Ascending aorta (tissue), 2 donors: Measurements from ENCODE around the gene TOR1AIP2. TPM values are rescaled to one million over a fixed set of nuclear protein-coding genes. Genes with fewer than 3 reads are reported as not detected.
A peak's percentile ranks its signal among the peaks of the same experiment; 100 is the strongest.

Experiments
- DNase-seq, 2 donors: peaks; one replicate each; pipeline ENCODE4 v3.0.0-alpha.2; 2019; ENCODE audit warnings: low spot score in 2 of 2
- H3K27ac ChIP-seq, 2 donors: fragments of 200-600 bp; sonication (generic); one replicate each; pipeline ENCODE4 v1.5.1; 2016 to 2017; ENCODE audit warnings: mild to moderate bottlenecking in 1 of 2
- H3K27me3 ChIP-seq: fragments of 200-600 bp; sonication (generic); one replicate; pipeline ENCODE4 v1.5.1; 2017
- H3K36me3 ChIP-seq, 2 donors: fragments of 200-600 bp; sonication (generic); one replicate each; pipeline ENCODE4 v1.5.1; 2016
- H3K4me1 ChIP-seq, 2 donors: fragments of 200-600 bp; sonication (generic); one replicate each; pipeline ENCODE4 v1.5.1; 2016 to 2017; ENCODE audit warnings: mild to moderate bottlenecking in 1 of 2
- H3K4me3 ChIP-seq, 2 donors: fragments of 200-600 bp; sonication (generic); one replicate each; pipeline ENCODE4 v1.5.1; 2016 to 2017; ENCODE audit warnings: mild to moderate bottlenecking in 1 of 2
- H3K9me3 ChIP-seq, 2 donors: fragments of 200-600 bp; sonication (generic); one replicate each; pipeline ENCODE4 v1.5.1; 2016
- intact Hi-C: fragments of 100-400 bp; cut with DNase I; formaldehyde crosslinking; loops from one replicate; pipeline ENCODE4 v1.15.1; 2023
- total RNA-seq: library from RNA; depleted of rRNA; stranded (reverse); fragments of >200 nt; gene quantifications from one replicate; pipeline ENCODE4 v1.1.0, GENCODE V29; 2016
- TF ChIP-seq, protein P1 (sequence below), 3 experiments: fragments of 200-600 bp in 2 of 3; fragments of 450-650 bp in 1 of 3; sonication (generic) in 2 of 3; IDR thresholded peaks; one replicate each; pipeline ENCODE4 v1.5.1; 2016 to 2019; ENCODE audit warnings: antibody characterized with exemption in 3 of 3, mild to moderate bottlenecking in 1 of 3, moderate library complexity in 1 of 3

The TOR1AIP2 gene
- total RNA-seq, 1 donor from 2014 or later: 12.2 TPM

GRCh38 chr1:179882253-179883039 lies 4.8 kb upstream of the TOR1AIP2 start, which contains the start of gene TOR1AIP1:
Gene TOR1AIP1, plus strand, starts transcription at chr1:179882285. Its CDS starts 218 bp downstream, at chr1:179882503.
- Histone ChIP-seq H3K27ac (peak within 1 kb of the TSS; percentile 97 to 100), H3K9me3 (no peaks in the 10 kb centered on the region), H3K36me3 (peaks cover 8 to 28% of the 10 kb centered on the region in 2 donors), H3K4me3 (peak within 1 kb of the TSS; percentile 83 to 93), H3K27me3 (no peaks in the 10 kb centered on the region), H3K4me1 (peaks cover 4 to 21% of the 10 kb centered on the region in 2 donors)
- TF ChIP-seq, protein P1, sequence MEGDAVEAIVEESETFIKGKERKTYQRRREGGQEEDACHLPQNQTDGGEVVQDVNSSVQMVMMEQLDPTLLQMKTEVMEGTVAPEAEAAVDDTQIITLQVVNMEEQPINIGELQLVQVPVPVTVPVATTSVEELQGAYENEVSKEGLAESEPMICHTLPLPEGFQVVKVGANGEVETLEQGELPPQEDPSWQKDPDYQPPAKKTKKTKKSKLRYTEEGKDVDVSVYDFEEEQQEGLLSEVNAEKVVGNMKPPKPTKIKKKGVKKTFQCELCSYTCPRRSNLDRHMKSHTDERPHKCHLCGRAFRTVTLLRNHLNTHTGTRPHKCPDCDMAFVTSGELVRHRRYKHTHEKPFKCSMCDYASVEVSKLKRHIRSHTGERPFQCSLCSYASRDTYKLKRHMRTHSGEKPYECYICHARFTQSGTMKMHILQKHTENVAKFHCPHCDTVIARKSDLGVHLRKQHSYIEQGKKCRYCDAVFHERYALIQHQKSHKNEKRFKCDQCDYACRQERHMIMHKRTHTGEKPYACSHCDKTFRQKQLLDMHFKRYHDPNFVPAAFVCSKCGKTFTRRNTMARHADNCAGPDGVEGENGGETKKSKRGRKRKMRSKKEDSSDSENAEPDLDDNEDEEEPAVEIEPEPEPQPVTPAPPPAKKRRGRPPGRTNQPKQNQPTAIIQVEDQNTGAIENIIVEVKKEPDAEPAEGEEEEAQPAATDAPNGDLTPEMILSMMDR (IDR thresholded peaks at IDR 0.05): peak; percentile 24 to 64 (median 43)
- intact Hi-C loops: loop anchor here (1.0 to 10.0 kb wide), 6 partner anchors 72 to 798 kb away; partner anchors contain the start of genes CEP350, QSOX1, SOAT1 and TOR3A
- DNase-seq: peak; percentile 85 to 98

GRCh38 chr1:179881642-179882252 lies 4.1 kb upstream of the TOR1AIP2 start:
- Histone ChIP-seq H3K9me3 (no peaks in the 10 kb centered on the region), H3K27ac (peak overlapping the region; percentile 97 to 100), H3K4me1 (peaks cover 4 to 21% of the 10 kb centered on the region in 2 donors), H3K4me3 (peak overlapping the region; percentile 83 to 93), H3K27me3 (no peaks in the 10 kb centered on the region), H3K36me3 (peaks cover 8 to 24% of the 10 kb centered on the region in 2 donors)
- TF ChIP-seq, protein P1 (IDR thresholded peaks at IDR 0.05): no peak
- peak; percentile 71 to 93 for DNase-seq
- intact Hi-C loops: loop anchor here (1.0 to 10.0 kb wide), 6 partner anchors 73 to 797 kb away; partner anchors contain the start of genes CEP350, QSOX1, SOAT1 and TOR3A

DNA sequence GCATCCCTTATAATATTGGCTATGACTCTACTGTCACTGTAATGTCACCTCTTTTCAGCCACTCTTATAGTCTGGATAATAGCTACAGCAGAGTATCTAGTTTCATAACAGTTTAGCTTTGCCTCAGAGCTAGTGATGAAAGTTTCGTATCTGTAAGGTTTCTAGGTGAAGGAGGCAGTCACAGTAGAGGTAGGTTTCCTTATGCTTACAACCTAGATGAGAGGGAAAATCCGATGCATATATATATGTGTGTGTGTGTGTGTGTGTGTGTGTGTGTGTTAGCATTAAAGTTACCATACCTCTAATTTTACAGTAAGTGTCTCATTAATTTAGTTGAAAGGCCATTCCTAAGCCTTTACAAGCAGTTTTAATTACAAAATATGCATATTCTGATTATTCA lies 2.2 kb upstream of the TOR1AIP2 start:
- Histone ChIP-seq H3K9me3 (no peaks in the 10 kb centered on the region), H3K27ac (peak overlapping the region in 1 of 2 donors; percentile 97), H3K4me1 (peaks cover 4 to 10% of the 10 kb centered on the region in 2 donors), H3K36me3 (peaks cover 0 to 6% of the 10 kb centered on the region in 2 donors), H3K4me3 (no peak overlapping the region), H3K27me3 (no peaks in the 10 kb centered on the region)
- TF ChIP-seq, protein P1 (IDR thresholded peaks at IDR 0.05): no peak
- intact Hi-C loops: loop anchor here (10.0 kb wide), 3 partner anchors 145 to 795 kb away; partner anchors contain the start of genes SOAT1 and TOR3A
- no peak for DNase-seq

- H3K36me3 ChIP-seq: peaks cover 0 to 11% of the 10 kb centered on the region in 2 donors
- no peaks in the 10 kb centered on the region for H3K9me3 ChIP-seq
- H3K27me3 ChIP-seq: no peaks in the 10 kb centered on the region
- no peak overlapping the region for H3K27ac ChIP-seq
- DNase-seq: no peak
- H3K4me3 ChIP-seq: peak overlapping the region; percentile 55 to 85
- TF ChIP-seq, protein P1 (IDR thresholded peaks at IDR 0.05): no peak
- H3K4me1 ChIP-seq: peaks cover 0 to 10% of the 10 kb centered on the region in 2 donors
- intact Hi-C loops: no loop called here
Measured at GRCh38 chr1:179876300-179876715, 1.3 kb downstream of the TOR1AIP2 start.

DNA sequence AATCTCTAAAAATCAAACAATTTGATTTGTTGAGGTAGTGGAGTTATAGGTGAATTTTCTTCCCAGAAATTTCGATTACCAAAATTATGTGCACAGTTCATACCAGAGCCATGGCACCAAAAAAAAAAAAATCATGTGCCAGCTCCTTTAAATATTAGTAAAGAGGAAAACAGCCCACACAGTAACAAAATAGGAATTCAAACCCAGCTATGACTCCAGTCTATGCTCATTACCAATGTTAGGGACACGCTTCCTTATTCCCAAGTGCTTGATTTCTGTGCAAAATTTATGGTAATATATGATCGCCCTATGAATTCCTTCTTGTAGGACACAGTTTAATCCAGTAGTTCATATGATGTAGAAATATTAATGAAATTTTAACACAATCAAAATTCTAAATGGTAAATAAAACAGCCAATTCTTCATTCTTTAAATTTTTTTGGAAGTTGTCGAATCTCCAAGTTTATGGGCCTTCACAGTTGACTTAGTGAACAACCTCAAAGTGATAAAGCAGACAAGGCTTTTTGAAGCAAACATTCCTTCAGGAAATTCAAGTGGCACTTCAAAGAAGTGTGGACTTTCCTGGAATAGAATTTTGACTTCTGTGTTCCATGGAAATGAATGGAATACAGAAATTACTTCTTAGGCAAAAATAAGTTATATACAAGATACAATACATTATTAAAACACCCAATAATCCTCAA lies 1.9 kb downstream of the TOR1AIP2 start:
- no peak for DNase-seq
- no peaks in the 10 kb centered on the region for H3K9me3 ChIP-seq
- TF ChIP-seq, protein P1 (IDR thresholded peaks at IDR 0.05): no peak
- peaks cover 0 to 11% of the 10 kb centered on the region in 2 donors for H3K36me3 ChIP-seq
- H3K27ac ChIP-seq: no peak overlapping the region
- H3K27me3 ChIP-seq: no peaks in the 10 kb centered on the region
- H3K4me1 ChIP-seq: peaks cover 0 to 9% of the 10 kb centered on the region in 2 donors
- H3K4me3 ChIP-seq: peak overlapping the region; percentile 55 to 85
- intact Hi-C loops: no loop called here
